ENCODE results near the gene RDH11. TPM values are rescaled to one million over a fixed set of nuclear protein-coding genes. Genes with fewer than 3 reads are reported as not detected.
"Not testable (repeated sequence)": the region's sequence is repeated elsewhere in the genome, so short reads cannot be mapped to it uniquely, and the experiment has no call there.

Gene RDH11
- polyA plus RNA-seq, 1 experiment: 80.3 TPM

DNA sequence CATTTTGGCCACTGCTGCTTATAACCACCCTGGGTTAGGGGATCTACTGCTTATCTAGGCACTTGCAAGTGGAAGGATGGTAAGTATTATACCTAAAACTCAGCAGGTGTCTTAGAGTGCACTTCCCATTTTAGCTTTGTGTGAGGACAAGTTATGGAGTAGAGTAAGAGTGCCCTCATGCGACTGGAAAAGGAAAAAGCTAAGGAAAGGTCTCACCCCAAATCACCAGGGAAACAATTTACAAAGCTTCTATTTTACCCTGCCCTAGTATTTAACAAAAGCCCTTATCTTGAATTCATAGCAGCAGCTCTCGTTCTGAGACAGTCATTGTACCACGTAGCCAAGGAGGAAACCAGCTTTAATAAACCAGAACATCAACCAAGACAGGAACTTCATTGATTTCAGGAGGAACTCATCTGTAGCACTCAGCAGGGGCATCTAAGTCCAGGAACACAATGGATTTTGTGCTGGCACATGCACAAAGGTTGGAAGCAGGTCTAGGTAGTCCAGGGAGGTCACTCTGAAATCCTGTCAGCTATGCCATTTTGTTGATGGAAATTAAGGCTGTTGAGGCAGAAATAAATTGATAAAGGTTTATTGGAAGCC lies 9.0 kb upstream of the RDH11 start:
- DNase-seq (ENCODE audit: low read depth): no peak
- Histone ChIP-seq H3K36me3 (ENCODE audit: control insufficient read depth, insufficient read depth, low read length) (no peaks in the 10 kb centered on the region), H3K27me3 (ENCODE audit: control insufficient read depth, insufficient read depth, low read length) (no peaks in the 10 kb centered on the region), H3K4me3 (ENCODE audit: low read depth, low read length) (no peak overlapping the region)
- ChIA-PET CTCF (interaction anchor here (0.5 to 6.9 kb wide), 43 partner anchors 9 to 1345 kb away, joined by 3 to 189 read pairs (median 4); partner anchors contain the start of genes ARG2, PIGH, PLEKHH1 and RDH11), POLR2A (interaction anchor here (0.6 to 1.2 kb wide), 2 partner anchors 35 to 120 kb away, joined by 4 to 5 read pairs; no protein-coding TSS in a partner anchor)
- TF ChIP-seq CTCF (IDR thresholded peaks at IDR 0.05; ENCODE audit: insufficient read depth, low read depth, low read length): peak; percentile 79

- ChIA-PET POLR2A (interaction anchor here (0.6 to 1.2 kb wide), 2 partner anchors 36 to 120 kb away, joined by 4 to 5 read pairs; no protein-coding TSS in a partner anchor), CTCF (interaction anchor here (0.5 to 6.9 kb wide), 41 partner anchors 9 to 1344 kb away, joined by 3 to 189 read pairs (median 5); partner anchors contain the start of genes ARG2, PIGH, PLEKHH1 and RDH11)
- DNase-seq (ENCODE audit: low read depth): no peak
- Histone ChIP-seq H3K4me3 (ENCODE audit: low read depth, low read length) (no peak overlapping the region), H3K27me3 (ENCODE audit: control insufficient read depth, insufficient read depth, low read length) (no peaks in the 10 kb centered on the region), H3K36me3 (ENCODE audit: control insufficient read depth, insufficient read depth, low read length) (no peaks in the 10 kb centered on the region)
- TF ChIP-seq CTCF (IDR thresholded peaks at IDR 0.05; ENCODE audit: insufficient read depth, low read depth, low read length): no peak
Measured at GRCh38 chr14:67703997-67704396, 8.4 kb upstream of the RDH11 start.

- CTCF ChIA-PET: interaction anchor here (0.8 to 6.9 kb wide), 5 partner anchors 35 to 275 kb away, joined by 4 to 189 read pairs (median 10); partner anchors contain the start of gene ARG2
- not testable (repeated sequence) for DNase-seq (ENCODE audit: low read depth); H3K27me3 ChIP-seq (ENCODE audit: control insufficient read depth, insufficient read depth, low read length)
Measured at GRCh38 chr14:67701492-67701891, 5.9 kb upstream of the RDH11 start, which contains the start of gene RDH12. Gene RDH12 (plus strand): TSS chr14:67701886. CDS start chr14:67722643, 20,757 bp downstream.

GRCh38 chr14:67698179-67698578 lies 2.6 kb upstream of the RDH11 start:
- Histone ChIP-seq H3K36me3 (ENCODE audit: control insufficient read depth, insufficient read depth, low read length) (no peaks in the 10 kb centered on the region), H3K27me3 (ENCODE audit: control insufficient read depth, insufficient read depth, low read length) (no peaks in the 10 kb centered on the region), H3K4me3 (ENCODE audit: low read depth, low read length) (no peak overlapping the region)
- POLR2A ChIA-PET: no interaction called here
- no peak for TF ChIP-seq CTCF (IDR thresholded peaks at IDR 0.05; ENCODE audit: insufficient read depth, low read depth, low read length)
- CTCF ChIA-PET: interaction anchor here (1.5 to 1.6 kb wide), 2 partner anchors 114 to 127 kb away, joined by 3 to 4 read pairs; no protein-coding TSS in a partner anchor
- no peak for DNase-seq (ENCODE audit: low read depth)

More at GRCh38 chr14:67701492-67701891, 5.9 kb upstream of the RDH11 start, which contains the start of gene RDH12:
- H3K4me3 ChIP-seq (ENCODE audit: low read depth, low read length); H3K36me3 ChIP-seq (ENCODE audit: control insufficient read depth, insufficient read depth, low read length); POLR2A ChIA-PET: not testable (repeated sequence)

GRCh38 chr14:67697006-67697405 lies 1.4 kb upstream of the RDH11 start:
- no peaks in the 10 kb centered on the region for H3K27me3 ChIP-seq (ENCODE audit: control insufficient read depth, insufficient read depth, low read length)
- ChIA-PET CTCF (no interaction called here), POLR2A (no interaction called here)
- H3K36me3 ChIP-seq (ENCODE audit: control insufficient read depth, insufficient read depth, low read length): no peaks in the 10 kb centered on the region
- TF ChIP-seq CTCF (IDR thresholded peaks at IDR 0.05; ENCODE audit: insufficient read depth, low read depth, low read length): no peak
- no peak for DNase-seq (ENCODE audit: low read depth)
- H3K4me3 ChIP-seq (ENCODE audit: low read depth, low read length): no peak overlapping the region
